Caco-2 (cell line): ENCODE measurements around the gene ADGRD1. TPM values are rescaled to one million over a fixed set of nuclear protein-coding genes. Genes with fewer than 3 reads are reported as not detected.

ENCODE experiments used
- BruUV-seq: library from RNA; stranded (reverse); fragments of 400-500 nt; replicated peaks from 2 replicates; lab custom pipeline; 2021; lab: Mats Ljungman, UMichigan
- CTCF ChIA-PET: fragments of 300-600 bp; sonication (Branson Sonifier 250); formaldehyde crosslinking; loops from one replicate; lab custom pipeline; 2022; ENCODE audit warnings: antibody characterized with exemption; lab: Charles Lee
- POLR2A ChIA-PET: fragments of 300-600 bp; sonication (Branson Sonifier 250); formaldehyde crosslinking; loops from one replicate; lab custom pipeline; 2022; ENCODE audit warnings: antibody characterized with exemption; lab: Charles Lee
- DNase-seq, 2 experiments: peaks; one replicate each; pipeline versions ENCODE4 v3.0.0 to v3.0.0-alpha.2; 2020 to 2022
- H3K27me3 ChIP-seq: replicated peaks from 2 replicates; pipeline ENCODE4 v1.6.0; 2011; ENCODE audit warnings: low read length; ENCODE audit not compliant: control insufficient read depth, insufficient read depth
- H3K36me3 ChIP-seq: 2 replicates; pipeline ENCODE4 v1.5.1; 2011; ENCODE audit warnings: low read length; ENCODE audit not compliant: control insufficient read depth, insufficient read depth
- H3K4me1 ChIP-seq: fragments of 250-450 bp; sonication (Bioruptor Pico); 2 replicates; pipeline ENCODE4 v1.5.1; 2020; ENCODE audit warnings: mild to moderate bottlenecking
- H3K4me3 ChIP-seq: 2 replicates; pipeline ENCODE4 v1.5.1; 2011; ENCODE audit warnings: low read depth, mild to moderate bottlenecking, control low read depth, low read length
- H3K9me3 ChIP-seq: fragments of 250-450 bp; sonication (Bioruptor Pico); 2 replicates; pipeline ENCODE4 v1.5.1; 2020; ENCODE audit warnings: mild to moderate bottlenecking, moderate library complexity
- H3K27ac Mint-ChIP-seq: one replicate; pipeline ENCODE4 v1.8.0; 2022; ENCODE audit warnings: mixed read lengths; ENCODE audit not compliant: unreplicated experiment
- H3K27me3 Mint-ChIP-seq: one replicate; pipeline ENCODE4 v1.8.0; 2022; ENCODE audit warnings: mixed read lengths; ENCODE audit not compliant: insufficient read depth, unreplicated experiment
- H3K36me3 Mint-ChIP-seq: one replicate; pipeline ENCODE4 v1.8.0; 2022; ENCODE audit warnings: mild to moderate bottlenecking, mixed read lengths; ENCODE audit not compliant: insufficient read depth, unreplicated experiment
- H3K4me1 Mint-ChIP-seq: one replicate; pipeline ENCODE4 v1.8.0; 2022; ENCODE audit warnings: low read depth, mixed read lengths; ENCODE audit not compliant: unreplicated experiment
- H3K4me3 Mint-ChIP-seq: one replicate; pipeline ENCODE4 v1.8.0; 2022; ENCODE audit warnings: mild to moderate bottlenecking, moderate library complexity, mixed read lengths; ENCODE audit not compliant: unreplicated experiment
- H3K9me3 Mint-ChIP-seq: one replicate; pipeline ENCODE4 v1.8.0; 2022; ENCODE audit warnings: mixed read lengths; ENCODE audit not compliant: unreplicated experiment
- intact Hi-C: fragments of 100-400 bp; cut with micrococcal nuclease; formaldehyde crosslinking; loops from one replicate; pipeline ENCODE4 v1.10.0; 2022; ENCODE audit not compliant: unreplicated experiment
- total RNA-seq: library from RNA; stranded (reverse); gene quantifications from 2 replicates; pipeline ENCODE4 v1.2.3, GENCODE V29; 2022
- TF ChIP-seq, protein P1 (sequence below), 2 experiments: fragments of 200-600 bp in 1 of 2; IDR thresholded peaks; 1 replicate in 1 of 2; 2 replicates in 1 of 2; pipeline versions ENCODE4 v1.5.1 to v1.8.0; 2011 to 2022; ENCODE audit warnings: antibody characterized with exemption in 1 of 2, control low read depth in 1 of 2, inconsistent platforms in 1 of 2, low read depth in 1 of 2, low read length in 1 of 2, mild to moderate bottlenecking in 1 of 2, moderate library complexity in 1 of 2; ENCODE audit not compliant: insufficient read depth in 1 of 2, severe bottlenecking in 1 of 2, unreplicated experiment in 1 of 2

ADGRD1 gene
- total RNA-seq, 1 experiment from 2014 or later, result 3.6 TPM

DNA sequence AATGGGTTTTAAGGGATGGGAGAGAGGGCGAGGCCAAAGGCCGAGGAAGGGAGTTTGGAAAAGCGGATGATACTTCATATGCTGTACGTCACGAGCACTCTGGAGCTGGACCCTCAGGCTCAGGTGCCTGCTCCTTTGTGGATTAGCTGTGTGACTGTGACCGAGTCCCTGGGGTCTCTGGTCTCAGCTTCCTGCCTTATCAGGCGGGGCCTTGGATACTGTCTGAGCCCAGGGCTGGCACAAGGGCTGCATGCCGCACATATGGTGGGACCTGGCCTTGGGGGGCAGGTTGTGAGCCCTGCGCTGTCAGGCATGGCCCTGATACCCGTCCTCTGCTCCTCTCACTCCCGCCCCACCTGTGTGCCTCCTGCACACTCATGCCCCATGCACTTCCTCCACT is 95.3 kb downstream of the ADGRD1 start:
- no peaks in the 10 kb centered on the region for H3K9me3 ChIP-seq
- H3K36me3 ChIP-seq, result no peaks in the 10 kb centered on the region
- TF ChIP-seq, protein P1, sequence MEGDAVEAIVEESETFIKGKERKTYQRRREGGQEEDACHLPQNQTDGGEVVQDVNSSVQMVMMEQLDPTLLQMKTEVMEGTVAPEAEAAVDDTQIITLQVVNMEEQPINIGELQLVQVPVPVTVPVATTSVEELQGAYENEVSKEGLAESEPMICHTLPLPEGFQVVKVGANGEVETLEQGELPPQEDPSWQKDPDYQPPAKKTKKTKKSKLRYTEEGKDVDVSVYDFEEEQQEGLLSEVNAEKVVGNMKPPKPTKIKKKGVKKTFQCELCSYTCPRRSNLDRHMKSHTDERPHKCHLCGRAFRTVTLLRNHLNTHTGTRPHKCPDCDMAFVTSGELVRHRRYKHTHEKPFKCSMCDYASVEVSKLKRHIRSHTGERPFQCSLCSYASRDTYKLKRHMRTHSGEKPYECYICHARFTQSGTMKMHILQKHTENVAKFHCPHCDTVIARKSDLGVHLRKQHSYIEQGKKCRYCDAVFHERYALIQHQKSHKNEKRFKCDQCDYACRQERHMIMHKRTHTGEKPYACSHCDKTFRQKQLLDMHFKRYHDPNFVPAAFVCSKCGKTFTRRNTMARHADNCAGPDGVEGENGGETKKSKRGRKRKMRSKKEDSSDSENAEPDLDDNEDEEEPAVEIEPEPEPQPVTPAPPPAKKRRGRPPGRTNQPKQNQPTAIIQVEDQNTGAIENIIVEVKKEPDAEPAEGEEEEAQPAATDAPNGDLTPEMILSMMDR (IDR thresholded peaks at IDR 0.05; ENCODE audit: insufficient read depth in 1 of 2, low read depth in 1 of 2, low read length in 1 of 2, severe bottlenecking in 1 of 2, unreplicated experiment in 1 of 2), result no peak
- no TSS peak for BruUV-seq
- H3K4me3 ChIP-seq, result no peak overlapping the region
- H3K4me1 Mint-ChIP-seq, result no peaks in the 10 kb centered on the region
- H3K9me3 Mint-ChIP-seq, result no peaks in the 10 kb centered on the region
- ChIA-PET CTCF (no interaction called here), POLR2A (no interaction called here)
- H3K4me1 ChIP-seq, result no peaks in the 10 kb centered on the region
- H3K27me3 Mint-ChIP-seq, result no peaks in the 10 kb centered on the region
- no peak for DNase-seq
- no peaks in the 10 kb centered on the region for H3K36me3 Mint-ChIP-seq
- no peak overlapping the region for H3K4me3 Mint-ChIP-seq
- intact Hi-C loops, result no loop called here
- H3K27me3 ChIP-seq, result no peaks in the 10 kb centered on the region
- no peak overlapping the region for H3K27ac Mint-ChIP-seq

DNA sequence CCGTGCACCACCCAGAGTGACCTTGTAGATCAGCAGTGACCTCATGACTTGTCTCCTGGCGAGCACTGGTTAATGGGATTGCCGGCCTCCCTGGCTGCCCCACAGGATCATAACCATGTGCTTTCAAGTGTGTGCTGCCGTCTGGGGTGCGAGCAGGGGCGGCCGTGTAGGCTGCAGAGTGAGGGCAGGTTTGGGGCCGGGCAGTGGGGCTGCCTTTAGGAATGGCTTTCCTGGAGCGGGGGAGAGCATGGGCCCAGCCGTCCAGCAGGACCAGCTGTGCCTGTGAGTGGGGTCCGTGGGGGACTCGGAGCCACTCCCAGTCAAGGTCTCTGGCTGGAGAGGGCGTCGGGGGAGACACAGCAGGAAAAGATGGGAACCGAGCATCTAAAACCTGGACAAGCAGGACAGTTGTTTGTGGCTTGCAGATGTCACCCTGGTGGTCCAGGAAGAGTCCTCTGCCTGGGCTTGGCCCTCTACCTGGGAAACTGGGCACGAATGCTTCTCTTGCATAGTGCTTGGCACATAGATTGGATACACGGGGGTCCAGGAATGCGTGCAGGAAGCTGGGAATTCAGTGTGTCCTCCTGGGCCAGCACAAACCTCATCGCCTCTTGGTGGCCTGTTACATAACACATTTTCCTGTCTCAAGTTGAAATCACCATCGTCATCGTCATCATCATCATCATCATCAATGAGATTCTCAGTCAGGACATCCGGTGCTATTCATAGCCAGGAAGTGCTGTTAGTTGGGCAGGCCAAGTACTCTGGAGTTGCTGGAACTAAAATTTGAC is 96.0 kb downstream of the ADGRD1 start:
- Mint-ChIP-seq H3K27ac (no peak overlapping the region), H3K4me3 (no peak overlapping the region), H3K9me3 (no peaks in the 10 kb centered on the region), H3K4me1 (no peaks in the 10 kb centered on the region), H3K36me3 (no peaks in the 10 kb centered on the region), H3K27me3 (peaks cover under 1% of the 10 kb centered on the region)
- TF ChIP-seq, protein P1 (IDR thresholded peaks at IDR 0.05; ENCODE audit: insufficient read depth in 1 of 2, low read depth in 1 of 2, low read length in 1 of 2, severe bottlenecking in 1 of 2, unreplicated experiment in 1 of 2), result no peak
- H3K27me3 ChIP-seq, result no peaks in the 10 kb centered on the region
- DNase-seq, result no peak
- H3K9me3 ChIP-seq, result no peaks in the 10 kb centered on the region
- H3K4me1 ChIP-seq, result no peaks in the 10 kb centered on the region
- no peak overlapping the region for H3K4me3 ChIP-seq
- H3K36me3 ChIP-seq, result no peaks in the 10 kb centered on the region
- ChIA-PET CTCF (interaction anchor here (0.5 kb wide), 1 partner anchor 64 kb away, joined by 3 read pairs; no protein-coding TSS in a partner anchor), POLR2A (no interaction called here)
- BruUV-seq, result no TSS peak
- intact Hi-C loops, result no loop called here

- CTCF ChIA-PET, result no interaction called here
- no peaks in the 10 kb centered on the region for H3K27me3 ChIP-seq
- no peaks in the 10 kb centered on the region for H3K36me3 Mint-ChIP-seq
- no peak overlapping the region for H3K4me3 Mint-ChIP-seq
- intact Hi-C loops, result no loop called here
- POLR2A ChIA-PET, result no interaction called here
- no peak for DNase-seq
- no peaks in the 10 kb centered on the region for H3K9me3 Mint-ChIP-seq
- H3K27me3 Mint-ChIP-seq, result peaks cover 3% of the 10 kb centered on the region
- no peaks in the 10 kb centered on the region for H3K4me1 ChIP-seq
- no peaks in the 10 kb centered on the region for H3K36me3 ChIP-seq
- no peaks in the 10 kb centered on the region for H3K4me1 Mint-ChIP-seq
- no peaks in the 10 kb centered on the region for H3K9me3 ChIP-seq
- BruUV-seq, result no TSS peak
- H3K4me3 ChIP-seq, result no peak overlapping the region
- no peak overlapping the region for H3K27ac Mint-ChIP-seq
- TF ChIP-seq, protein P1 (IDR thresholded peaks at IDR 0.05; ENCODE audit: insufficient read depth in 1 of 2, low read depth in 1 of 2, low read length in 1 of 2, severe bottlenecking in 1 of 2, unreplicated experiment in 1 of 2), result no peak
Measured at GRCh38 chr12:131050463-131051154, 96.9 kb downstream of the ADGRD1 start.
